ENCODE results near the gene PRELP.
"Not testable (repeated sequence)": the region's sequence is repeated elsewhere in the genome, so short reads cannot be mapped to it uniquely, and the experiment has no call there.

Gene PRELP

GRCh38 chr1:203475012-203475981 lies at the start of gene PRELP:
Gene PRELP (plus strand): TSS chr1:203475806. CDS start chr1:203483185, 7,379 bp downstream.
- DNase-seq, result peak; percentile 53 to 66

GRCh38 chr1:203426366-203426765 lies 49.2 kb upstream of the PRELP start:
- DNase-seq, result no peak

DNA sequence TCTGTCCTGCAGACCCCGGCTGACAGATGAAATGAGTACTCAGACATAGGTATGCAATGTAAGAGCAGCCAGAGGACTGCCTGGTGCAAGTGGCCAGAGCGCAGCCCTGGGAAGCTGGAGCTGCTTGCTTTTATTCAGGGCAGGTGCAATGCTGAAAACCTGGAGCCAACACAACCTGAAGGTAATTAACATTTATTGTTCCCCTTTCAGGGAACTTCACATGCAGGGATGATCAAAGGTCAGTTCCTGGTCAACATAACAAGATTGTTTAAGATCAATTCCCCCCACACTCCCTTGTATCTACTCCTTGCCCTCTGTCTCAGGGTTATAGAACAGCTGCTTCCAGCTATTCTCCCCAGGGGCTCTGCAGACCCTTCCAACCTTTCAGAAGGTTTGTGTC lies 48.7 kb upstream of the PRELP start:
- peak in 1 of 2 experiments; percentile 12 for DNase-seq

- no peak for DNase-seq
Measured at GRCh38 chr1:203427451-203427850, 48.2 kb upstream of the PRELP start.

DNA sequence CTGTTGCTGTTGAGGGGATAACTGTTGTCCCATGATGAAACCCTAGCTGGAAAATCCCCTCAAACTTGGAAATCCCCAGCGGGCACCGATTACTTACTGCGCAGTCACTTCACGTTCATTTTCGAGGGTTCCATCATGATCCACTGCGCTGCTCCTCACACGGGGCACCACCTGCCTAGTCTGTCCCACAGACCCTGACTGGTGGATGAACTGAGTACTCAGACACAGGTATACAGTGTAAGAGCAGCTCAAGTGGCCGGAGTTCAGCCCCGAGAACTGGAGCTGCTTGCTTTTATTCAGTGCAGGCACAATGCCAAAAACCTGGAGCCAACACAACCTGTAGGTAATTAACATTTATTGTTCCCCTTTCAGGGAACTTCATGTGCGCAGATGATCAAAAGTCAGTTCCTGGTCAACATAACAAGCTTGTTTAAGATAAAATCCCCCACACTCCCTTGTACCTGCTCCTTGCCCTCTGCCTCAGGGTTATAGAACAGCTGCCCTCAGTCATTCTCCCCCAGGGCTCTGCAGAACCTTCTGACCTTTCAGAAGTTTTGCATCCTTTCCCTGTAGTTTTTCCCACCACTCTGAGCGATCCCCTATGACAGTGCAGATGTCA lies 46.5 kb upstream of the PRELP start:
- no peak for DNase-seq

GRCh38 chr1:203435615-203436014 lies 40.0 kb upstream of the PRELP start:
- no peak for DNase-seq

- no peak for DNase-seq
Measured at GRCh38 chr1:203437696-203438315, 37.8 kb upstream of the PRELP start.

DNA sequence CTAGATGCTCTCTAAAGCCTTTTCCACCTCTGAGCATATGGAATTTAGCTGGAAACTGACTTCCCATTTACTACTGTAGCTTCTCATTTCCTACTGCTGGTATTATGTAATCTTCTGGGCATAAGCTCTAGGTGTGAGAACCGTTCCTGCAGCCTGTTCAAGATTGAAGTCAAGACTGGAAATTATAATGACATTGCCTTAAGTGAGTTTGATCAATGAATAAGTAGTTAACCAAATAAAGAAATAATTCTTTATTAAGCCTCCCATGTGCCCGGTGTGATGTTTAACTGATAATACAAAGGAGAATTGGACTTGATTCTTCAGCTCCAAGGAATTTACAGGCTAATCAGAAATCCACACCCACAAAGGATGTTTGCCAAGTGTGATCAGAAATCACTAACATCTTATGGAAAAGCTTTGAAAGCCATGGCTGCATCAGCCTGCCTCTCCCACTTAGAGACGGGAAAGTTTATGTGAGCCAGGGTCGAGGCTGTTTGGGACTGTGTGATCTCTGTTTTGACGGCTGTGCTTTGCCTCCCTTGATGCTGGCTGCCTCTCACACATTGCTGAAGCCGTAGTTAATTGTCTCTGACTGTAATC lies 36.4 kb upstream of the PRELP start:
- no peak for DNase-seq

GRCh38 chr1:203440771-203441170 lies 34.8 kb upstream of the PRELP start:
- DNase-seq, result peak in 1 of 2 experiments; percentile 29

DNA sequence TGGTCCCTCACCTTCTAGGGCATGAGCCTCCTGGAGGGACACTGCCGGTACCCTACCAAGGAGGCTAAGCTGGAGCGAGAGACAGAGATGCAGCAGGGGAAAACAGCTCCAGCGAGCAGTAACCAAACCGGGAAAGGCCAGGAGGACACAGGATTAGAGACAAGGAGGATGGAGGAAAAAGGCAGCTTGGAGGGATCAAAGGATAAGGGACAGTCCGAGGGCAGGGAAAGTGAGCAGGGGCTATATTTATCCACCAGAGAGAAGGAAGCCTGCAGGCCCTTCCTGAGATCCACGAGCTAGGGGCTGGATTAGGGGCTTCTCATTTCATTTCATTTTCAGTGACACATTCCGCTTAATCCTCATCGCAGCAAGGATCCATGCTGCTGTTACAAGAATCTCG lies 33.8 kb upstream of the PRELP start:
- DNase-seq, result no peak

GRCh38 chr1:203442821-203443220 lies 32.8 kb upstream of the PRELP start:
- no peak for DNase-seq

- no peak for DNase-seq
Measured at GRCh38 chr1:203443296-203443695, 32.3 kb upstream of the PRELP start.

DNA sequence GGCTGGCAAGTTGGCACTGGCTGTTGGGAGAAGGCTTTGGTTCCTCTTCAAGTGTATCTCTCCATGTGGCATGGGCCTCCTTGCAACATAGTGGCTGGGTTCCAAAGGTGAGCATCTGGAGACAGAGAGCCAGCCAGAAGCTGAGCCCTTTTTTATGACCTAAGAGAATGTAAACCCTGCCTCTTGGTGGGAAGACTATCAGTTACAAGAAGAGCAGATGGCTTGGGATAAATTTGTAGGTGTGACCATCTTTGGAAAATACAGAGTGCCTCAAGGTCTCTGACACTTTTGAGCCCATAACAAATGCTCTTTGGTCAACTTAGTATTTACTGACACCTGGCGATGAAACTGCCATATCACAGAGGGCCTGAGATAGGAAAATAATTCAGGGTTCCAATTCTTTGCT lies 31.4 kb upstream of the PRELP start:
- no peak for DNase-seq

GRCh38 chr1:203447151-203447550 lies 28.5 kb upstream of the PRELP start:
- DNase-seq, result no peak

GRCh38 chr1:203447598-203447997 lies 28.0 kb upstream of the PRELP start:
- not testable (repeated sequence) for DNase-seq

DNA sequence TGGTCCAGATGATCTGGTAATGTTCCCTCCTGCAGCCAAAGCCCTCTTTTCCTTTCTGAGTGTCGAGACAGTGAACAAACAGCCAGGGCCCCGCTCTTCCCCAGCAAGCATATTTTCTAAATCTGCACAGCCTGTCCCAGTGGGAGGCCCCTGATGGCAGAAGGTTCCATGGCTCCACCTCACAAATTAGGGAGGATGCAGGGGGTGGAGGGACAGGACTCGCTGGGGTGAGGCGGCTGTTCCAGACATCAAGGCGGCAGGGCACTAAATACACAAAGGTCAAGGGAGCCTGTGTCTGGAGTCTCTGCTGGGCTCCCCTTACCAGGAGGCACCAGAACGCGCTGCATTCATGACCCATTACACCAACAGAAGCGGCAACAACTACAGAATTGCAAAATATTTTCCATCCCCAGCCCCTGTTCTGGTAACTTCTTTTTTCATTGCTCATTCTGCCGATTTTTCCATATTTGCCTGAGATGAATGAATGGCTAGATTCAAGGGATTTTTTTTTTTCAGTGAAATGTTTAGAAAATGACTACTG lies 27.0 kb upstream of the PRELP start:
- DNase-seq, result no peak

DNA sequence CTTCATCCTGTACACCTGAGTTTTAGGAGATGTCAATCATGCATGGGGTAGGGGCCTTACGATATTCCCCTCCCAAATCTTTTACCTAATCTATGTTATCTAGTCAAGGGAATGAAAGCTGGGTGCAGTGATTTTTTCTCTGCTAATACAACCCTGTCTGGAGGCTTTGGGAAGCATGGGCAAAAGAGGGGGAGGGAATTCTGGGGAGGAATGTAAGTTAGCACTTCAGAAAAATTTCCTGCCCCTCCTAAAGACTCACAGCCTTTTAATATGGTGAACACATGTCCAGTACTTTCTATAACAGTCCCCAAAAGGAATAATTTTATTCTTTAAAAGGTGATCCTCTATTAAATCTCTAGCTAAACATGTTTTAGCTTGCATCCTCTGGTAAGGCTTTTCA lies 25.6 kb upstream of the PRELP start:
- no peak for DNase-seq

GRCh38 chr1:203450479-203451149 lies 25.0 kb upstream of the PRELP start:
- DNase-seq, result no peak

DNA sequence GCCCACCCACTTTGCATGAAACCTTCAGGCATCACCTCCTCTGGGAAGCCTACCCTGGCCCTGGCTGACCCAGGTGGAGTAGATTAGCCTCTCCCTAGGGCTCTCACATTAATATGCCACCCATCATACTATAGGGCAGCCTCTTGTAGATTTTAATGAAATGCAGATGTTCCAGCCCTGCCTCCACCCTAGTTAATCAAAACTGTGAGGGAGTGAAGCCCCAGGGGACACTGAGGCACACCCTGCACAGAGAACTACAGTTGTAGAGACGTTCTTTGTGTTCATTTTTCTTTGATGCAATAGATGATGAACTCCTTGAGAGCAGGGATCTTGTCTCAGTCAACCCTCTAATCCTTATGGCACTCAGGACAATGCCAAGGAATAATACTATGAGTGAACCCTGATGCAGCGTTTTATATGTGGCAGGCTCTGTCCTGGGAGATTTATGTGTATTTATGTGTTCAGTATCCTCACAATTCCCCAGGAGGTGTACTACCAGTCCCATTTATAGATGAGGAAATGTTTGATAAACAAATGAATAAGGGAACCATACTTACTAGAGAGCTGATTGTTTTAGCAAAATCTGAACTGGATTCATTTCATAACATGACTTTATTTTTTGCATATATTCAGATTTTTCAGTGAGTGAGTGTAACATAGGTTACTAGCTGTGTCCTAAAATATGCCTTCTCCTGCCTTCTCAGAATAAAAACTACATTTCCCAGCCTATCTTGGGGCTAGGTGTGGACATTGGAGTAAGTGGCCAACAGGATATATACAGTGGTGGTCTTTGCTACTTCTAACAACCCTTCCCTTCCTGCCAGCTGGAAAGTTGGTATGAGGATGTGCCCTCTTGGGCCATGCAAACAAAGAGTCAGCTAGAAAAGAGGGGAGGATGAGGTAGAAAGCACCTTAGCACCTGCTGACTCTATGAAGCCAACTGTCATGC lies 23.5 kb upstream of the PRELP start:
- no peak for DNase-seq

DNA sequence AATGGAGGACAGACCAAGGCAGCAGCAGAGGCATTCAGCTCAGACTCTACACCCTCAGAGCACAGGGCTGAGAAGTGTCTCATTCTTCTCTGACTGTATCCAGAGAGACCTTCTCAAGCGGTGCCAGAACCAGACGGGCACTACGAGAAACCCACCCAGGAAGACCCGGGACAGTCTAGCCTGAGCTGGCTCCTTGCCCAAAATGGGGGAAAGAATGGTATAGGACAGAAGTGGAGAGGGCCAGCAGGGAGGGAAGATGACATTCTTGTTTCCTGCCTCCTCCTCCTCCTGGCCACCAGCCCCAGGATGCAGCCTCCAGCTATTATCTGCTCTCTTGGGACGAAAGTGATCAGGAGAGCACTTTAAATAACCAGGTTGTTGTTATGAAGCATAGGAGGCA lies 22.6 kb upstream of the PRELP start:
- DNase-seq, result no peak

DNA sequence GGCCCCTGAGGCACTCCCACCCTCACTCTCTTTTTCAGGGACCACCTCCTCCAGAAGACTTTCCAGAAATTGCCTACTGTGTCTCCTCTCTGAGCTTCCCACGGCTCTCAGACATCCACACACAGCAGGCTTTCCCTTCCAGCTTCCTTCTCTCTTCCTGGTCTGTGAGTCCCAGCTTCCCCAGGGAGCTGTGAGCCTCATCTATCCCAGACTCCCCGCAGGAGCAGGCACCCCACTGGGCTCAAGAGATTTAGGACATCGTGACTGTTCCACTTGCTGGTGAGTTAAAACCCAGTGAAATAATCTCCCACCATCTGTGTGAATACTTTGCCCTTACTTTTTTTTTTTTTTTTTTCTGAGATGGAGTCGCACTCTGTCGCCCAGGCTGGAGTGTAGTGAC lies 22.0 kb upstream of the PRELP start:
- no peak for DNase-seq

Measured in NCI-H526 (cell line).